DND-41 (cell line): ENCODE measurements around the gene ASCC2.

ENCODE experiments used
- CTCF ChIP-seq: IDR thresholded peaks from 2 replicates; pipeline ENCODE4 v1.5.1; 2012; ENCODE audit warnings: borderline replicate concordance, low read length, moderate library complexity, mild to moderate bottlenecking; ENCODE audit not compliant: poor library complexity, severe bottlenecking; ENCODE audit errors: extremely low read depth
- EZH2 ChIP-seq: IDR thresholded peaks from 3 replicates; pipeline ENCODE4 v1.6.1; 2012; ENCODE audit warnings: borderline replicate concordance, low read depth, mild to moderate bottlenecking, moderate library complexity, low read length, inconsistent platforms; ENCODE audit not compliant: severe bottlenecking

GRCh38 chr22:29871684-29872083, 33.6 kb upstream of the ASCC2 start:
- TF ChIP-seq EZH2: no peak
- no peak for TF ChIP-seq CTCF
